K562 (cell line): ENCODE measurements around the gene DISC1. TPM values are rescaled to one million over a fixed set of nuclear protein-coding genes. Genes with fewer than 3 reads are reported as not detected.

Experiments
- FOXP1 ChIP-seq: sonication (generic); formaldehyde crosslinking; IDR thresholded peaks from 2 replicates; pipeline ENCODE4 v1.8.0; 2022; ENCODE audit warnings: mild to moderate bottlenecking, missing genetic modification reagents
- HNRNPUL1 ChIP-seq: fragments of 200-400 bp; formaldehyde crosslinking; IDR thresholded peaks from 2 replicates; pipeline ENCODE4 v1.6.1; 2017; ENCODE audit warnings: low read length
- MYBL2 ChIP-seq, 2 experiments: fragments of 450-650 bp in 1 of 2; sonication (generic) in 1 of 2; formaldehyde crosslinking in 1 of 2; IDR thresholded peaks; 2 replicates each; pipeline versions ENCODE4 v1.6.1 to v1.8.1; 2017 to 2022; ENCODE audit warnings: borderline replicate concordance in 1 of 2, inconsistent platforms in 1 of 2, low read depth in 1 of 2, mild to moderate bottlenecking in 1 of 2, missing genetic modification reagents in 1 of 2, moderate library complexity in 1 of 2
- RAD21 ChIP-seq, 2 experiments: fragments of 250-450 bp in 1 of 2; fragments of 450-650 bp in 1 of 2; sonication (Bioruptor Pico) in 1 of 2; formaldehyde crosslinking in 1 of 2; IDR thresholded peaks in 1 of 2; conservative IDR thresholded peaks in 1 of 2; 2 replicates each; pipeline versions ENCODE4 v1.4.0 to v1.8.0; 2020 to 2022; ENCODE audit warnings: mild to moderate bottlenecking in 2 of 2, moderate library complexity in 1 of 2
- TFAM ChIP-seq: fragments of 250-450 bp; sonication (Bioruptor Pico); conservative IDR thresholded peaks from 2 replicates; pipeline ENCODE4 v1.5.0; 2021; ENCODE audit warnings: mild to moderate bottlenecking, moderate library complexity
- XRCC3 ChIP-seq: fragments of 450-650 bp; IDR thresholded peaks from 2 replicates; pipeline ENCODE4 v1.6.1; 2017; ENCODE audit warnings: mild to moderate bottlenecking, moderate library complexity
- polyA plus RNA-seq, 8 experiments: library from polyadenylated mRNA; depleted of rRNA in 4 of 8; stranded (reverse) in 5 of 8; unstranded in 3 of 8; fragments of >200 nt; fragmentation: Nextera tagmentation in 2 of 8; fragmentation: Illumina TruSeq in 1 of 8; extraction: Ambion mirVana in 2 of 8; extraction: Trizol in 1 of 8; gene quantifications; 2 replicates each; pipeline versions ENCODE4 v1.2.1 to v1.2.3, GENCODE V29; 2011 to 2014; ENCODE audit warnings: inconsistent platforms in 1 of 8, missing spikeins in 1 of 8
- total RNA-seq, 7 experiments: library from RNA; depleted of rRNA in 6 of 7; stranded (reverse); fragments of >200 nt in 6 of 7; fragmentation: Illumina TruSeq in 2 of 7; extraction: Trizol in 2 of 7; gene quantifications; 2 replicates each; pipeline versions ENCODE4 v1.2.1 to v1.2.3, GENCODE V29; 2011 to 2021; ENCODE audit warnings: low replicate concordance in 1 of 7
- TF ChIP-seq, protein P1 (sequence below): sonication (generic); formaldehyde crosslinking; IDR thresholded peaks from 2 replicates; pipeline ENCODE4 v1.8.0; 2022; ENCODE audit warnings: mild to moderate bottlenecking, missing genetic modification reagents
- TF ChIP-seq, protein P2 (sequence below): fragments of 250-450 bp; sonication (Bioruptor Pico); IDR thresholded peaks from 2 replicates; pipeline ENCODE4 v1.5.0; 2021; ENCODE audit warnings: mild to moderate bottlenecking, moderate library complexity
- TF ChIP-seq, protein P3 (sequence below): fragments of 450-650 bp; formaldehyde crosslinking; IDR thresholded peaks from 2 replicates; pipeline ENCODE4 v1.4.0; 2020; ENCODE audit warnings: mild to moderate bottlenecking, moderate library complexity
- TF ChIP-seq, protein P4 (sequence below), 3 experiments: IDR thresholded peaks in 2 of 3; conservative IDR thresholded peaks in 1 of 3; 2 replicates each; pipeline ENCODE4 v1.5.1; 2011 to 2012; ENCODE audit warnings: low read length in 3 of 3, mild to moderate bottlenecking in 3 of 3, control low read depth in 2 of 3, improper control_type of control experiment in 1 of 3, inconsistent platforms in 1 of 3, low read depth in 1 of 3, mixed read lengths in 1 of 3, moderate library complexity in 1 of 3; ENCODE audit not compliant: insufficient read depth in 2 of 3
- TF ChIP-seq, protein P5 (sequence below): IDR thresholded peaks from 2 replicates; pipeline ENCODE4 v1.6.1; 2012; ENCODE audit warnings: low read depth, low read length, improper control_type of control experiment, borderline replicate concordance
- TF ChIP-seq, protein P6 (sequence below): sonication (generic); formaldehyde crosslinking; IDR thresholded peaks from 2 replicates; pipeline ENCODE4 v1.8.0; 2022; ENCODE audit warnings: mild to moderate bottlenecking, missing genetic modification reagents, borderline replicate concordance

Gene DISC1
- total and polyA plus RNA-seq, 9 of the 15 experiments (the other 6 are each of a cell fraction or from before 2014, with no cell fraction given), result 0.01 to 0.11 (median 0.08) TPM; not detected in 1

DNA sequence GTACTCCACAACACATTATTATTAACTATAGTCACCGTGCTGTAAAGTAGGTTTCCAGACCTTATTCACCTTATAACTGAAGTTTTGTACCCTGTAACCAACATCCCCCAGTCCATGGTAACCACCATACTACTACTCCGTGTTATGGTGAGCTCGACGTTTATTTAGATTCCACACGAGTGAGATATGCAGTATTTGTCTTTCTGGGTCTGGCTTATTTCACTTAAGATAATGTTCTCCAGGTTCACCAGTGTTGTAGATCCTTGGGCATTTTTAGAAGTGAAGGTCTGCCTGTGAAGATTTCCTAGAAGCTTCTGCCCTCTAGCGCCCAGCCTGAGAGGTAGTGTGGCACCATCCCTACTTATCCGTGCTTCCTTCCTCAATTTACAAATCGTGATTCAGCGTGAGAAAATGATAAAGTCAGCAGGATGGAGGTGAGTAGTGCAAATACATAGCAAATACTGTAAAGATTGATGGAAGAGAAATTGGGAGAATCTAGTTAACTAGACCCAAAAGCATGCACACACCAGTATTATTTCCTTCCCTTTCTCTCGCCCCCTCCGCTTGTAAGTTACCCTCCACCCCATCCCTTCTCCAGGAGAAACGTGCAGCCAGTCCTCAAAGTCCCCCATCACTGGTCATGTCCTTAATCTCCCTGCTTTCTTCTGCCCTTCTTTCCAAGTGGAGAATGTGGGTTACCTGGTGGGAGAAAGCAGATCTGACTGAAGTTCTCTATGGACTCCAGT is 36.0 kb upstream of the DISC1 start (continued):
- TF ChIP-seq RAD21 (CRISPR knock-in tag; conservative IDR thresholded peaks at IDR 0.05 in 1 of 2, IDR thresholded peaks at IDR 0.05 in 1 of 2) (peak; percentile 68 to 88), HNRNPUL1 (no peak), TFAM (no peak), FOXP1 (no peak), XRCC3 (no peak), MYBL2 (IDR thresholded peaks at IDR 0.05; ENCODE audit: low read depth) (no peak), MYBL2 (CRISPR knock-in tag; IDR thresholded peaks at IDR 0.05; ENCODE audit: borderline replicate concordance) (no peak)
- TF ChIP-seq, protein P1, sequence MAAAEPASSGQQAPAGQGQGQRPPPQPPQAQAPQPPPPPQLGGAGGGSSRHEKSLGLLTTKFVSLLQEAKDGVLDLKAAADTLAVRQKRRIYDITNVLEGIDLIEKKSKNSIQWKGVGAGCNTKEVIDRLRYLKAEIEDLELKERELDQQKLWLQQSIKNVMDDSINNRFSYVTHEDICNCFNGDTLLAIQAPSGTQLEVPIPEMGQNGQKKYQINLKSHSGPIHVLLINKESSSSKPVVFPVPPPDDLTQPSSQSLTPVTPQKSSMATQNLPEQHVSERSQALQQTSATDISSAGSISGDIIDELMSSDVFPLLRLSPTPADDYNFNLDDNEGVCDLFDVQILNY (CRISPR knock-in tag), result no peak
- TF ChIP-seq, protein P2, sequence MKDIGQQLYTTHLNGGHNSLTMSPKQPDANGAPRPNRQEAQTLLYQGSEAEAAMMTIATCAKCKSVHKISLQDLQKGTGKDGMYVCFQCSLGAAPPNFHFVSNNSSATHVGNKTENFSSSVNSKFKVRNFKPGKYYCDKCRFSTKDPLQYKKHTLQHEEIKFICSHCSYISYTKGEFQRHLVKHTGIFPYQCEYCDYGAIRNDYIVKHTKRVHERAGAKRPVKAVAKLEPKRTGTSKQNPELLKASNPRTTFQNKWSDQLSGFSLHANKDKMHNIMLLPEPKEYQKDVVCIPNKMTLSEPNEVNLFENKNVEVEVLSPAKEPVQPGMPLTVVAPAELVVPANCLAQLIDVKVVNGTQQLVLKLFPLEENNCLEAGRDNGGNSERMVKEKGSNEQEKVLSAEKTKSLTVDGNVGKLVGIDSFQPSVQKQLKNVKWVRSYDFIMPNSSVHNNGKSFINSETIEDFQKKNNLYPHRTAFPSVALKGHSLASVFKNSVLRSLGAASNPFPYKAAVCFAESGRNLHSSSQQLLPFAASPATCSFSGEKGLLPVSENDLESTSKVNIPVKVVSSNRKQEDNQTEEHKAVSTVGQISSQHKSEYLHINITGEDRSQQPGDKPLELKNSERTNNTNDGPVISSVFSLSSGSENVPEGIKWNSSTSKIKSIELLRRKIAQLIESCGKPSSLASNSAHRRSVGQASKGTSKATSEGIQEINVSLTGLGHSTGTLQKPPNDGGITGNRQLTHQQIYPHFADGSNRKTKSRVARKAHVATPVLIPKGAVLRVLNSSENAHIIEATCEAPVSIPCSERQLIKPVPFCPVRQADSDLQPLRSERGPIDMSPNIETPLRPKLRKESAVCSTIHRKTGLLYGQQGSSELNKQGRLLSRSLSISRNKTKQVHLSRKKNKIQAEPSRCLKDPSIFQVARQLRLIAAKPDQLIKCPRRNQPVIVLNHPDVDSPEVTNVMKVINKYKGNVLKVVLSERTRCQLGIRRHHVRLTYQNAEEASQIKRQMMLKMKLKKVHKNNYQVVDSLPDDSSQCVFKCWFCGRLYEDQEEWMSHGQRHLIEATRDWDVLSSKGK (CRISPR knock-in tag), result no peak
- TF ChIP-seq, protein P3, sequence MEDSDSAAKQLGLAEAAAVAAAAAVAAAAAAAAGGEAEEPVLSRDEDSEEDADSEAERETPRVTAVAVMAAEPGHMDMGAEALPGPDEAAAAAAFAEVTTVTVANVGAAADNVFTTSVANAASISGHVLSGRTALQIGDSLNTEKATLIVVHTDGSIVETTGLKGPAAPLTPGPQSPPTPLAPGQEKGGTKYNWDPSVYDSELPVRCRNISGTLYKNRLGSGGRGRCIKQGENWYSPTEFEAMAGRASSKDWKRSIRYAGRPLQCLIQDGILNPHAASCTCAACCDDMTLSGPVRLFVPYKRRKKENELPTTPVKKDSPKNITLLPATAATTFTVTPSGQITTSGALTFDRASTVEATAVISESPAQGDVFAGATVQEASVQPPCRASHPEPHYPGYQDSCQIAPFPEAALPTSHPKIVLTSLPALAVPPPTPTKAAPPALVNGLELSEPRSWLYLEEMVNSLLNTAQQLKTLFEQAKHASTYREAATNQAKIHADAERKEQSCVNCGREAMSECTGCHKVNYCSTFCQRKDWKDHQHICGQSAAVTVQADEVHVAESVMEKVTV (CRISPR knock-in tag), result peak; percentile 59; the same call in 1 of the 2 replicates
- TF ChIP-seq, protein P4, sequence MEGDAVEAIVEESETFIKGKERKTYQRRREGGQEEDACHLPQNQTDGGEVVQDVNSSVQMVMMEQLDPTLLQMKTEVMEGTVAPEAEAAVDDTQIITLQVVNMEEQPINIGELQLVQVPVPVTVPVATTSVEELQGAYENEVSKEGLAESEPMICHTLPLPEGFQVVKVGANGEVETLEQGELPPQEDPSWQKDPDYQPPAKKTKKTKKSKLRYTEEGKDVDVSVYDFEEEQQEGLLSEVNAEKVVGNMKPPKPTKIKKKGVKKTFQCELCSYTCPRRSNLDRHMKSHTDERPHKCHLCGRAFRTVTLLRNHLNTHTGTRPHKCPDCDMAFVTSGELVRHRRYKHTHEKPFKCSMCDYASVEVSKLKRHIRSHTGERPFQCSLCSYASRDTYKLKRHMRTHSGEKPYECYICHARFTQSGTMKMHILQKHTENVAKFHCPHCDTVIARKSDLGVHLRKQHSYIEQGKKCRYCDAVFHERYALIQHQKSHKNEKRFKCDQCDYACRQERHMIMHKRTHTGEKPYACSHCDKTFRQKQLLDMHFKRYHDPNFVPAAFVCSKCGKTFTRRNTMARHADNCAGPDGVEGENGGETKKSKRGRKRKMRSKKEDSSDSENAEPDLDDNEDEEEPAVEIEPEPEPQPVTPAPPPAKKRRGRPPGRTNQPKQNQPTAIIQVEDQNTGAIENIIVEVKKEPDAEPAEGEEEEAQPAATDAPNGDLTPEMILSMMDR (IDR thresholded peaks at IDR 0.05 in 2 of 3, conservative IDR thresholded peaks at IDR 0.05 in 1 of 3; ENCODE audit: insufficient read depth in 2 of 3, low read depth in 1 of 3, low read length in 3 of 3), result peak; percentile 67 to 88 (median 81)
- TF ChIP-seq, protein P5, sequence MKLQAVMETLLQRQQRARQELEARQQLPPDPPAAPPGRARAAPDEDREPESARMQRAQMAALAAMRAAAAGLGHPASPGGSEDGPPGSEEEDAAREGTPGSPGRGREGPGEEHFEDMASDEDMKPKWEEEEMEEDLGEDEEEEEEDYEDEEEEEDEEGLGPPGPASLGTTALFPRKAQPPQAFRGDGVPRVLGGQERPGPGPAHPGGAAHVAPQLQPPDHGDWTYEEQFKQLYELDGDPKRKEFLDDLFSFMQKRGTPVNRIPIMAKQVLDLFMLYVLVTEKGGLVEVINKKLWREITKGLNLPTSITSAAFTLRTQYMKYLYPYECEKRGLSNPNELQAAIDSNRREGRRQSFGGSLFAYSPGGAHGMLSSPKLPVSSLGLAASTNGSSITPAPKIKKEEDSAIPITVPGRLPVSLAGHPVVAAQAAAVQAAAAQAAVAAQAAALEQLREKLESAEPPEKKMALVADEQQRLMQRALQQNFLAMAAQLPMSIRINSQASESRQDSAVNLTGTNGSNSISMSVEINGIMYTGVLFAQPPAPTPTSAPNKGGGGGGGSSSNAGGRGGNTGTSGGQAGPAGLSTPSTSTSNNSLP, result no peak
- TF ChIP-seq, protein P6, sequence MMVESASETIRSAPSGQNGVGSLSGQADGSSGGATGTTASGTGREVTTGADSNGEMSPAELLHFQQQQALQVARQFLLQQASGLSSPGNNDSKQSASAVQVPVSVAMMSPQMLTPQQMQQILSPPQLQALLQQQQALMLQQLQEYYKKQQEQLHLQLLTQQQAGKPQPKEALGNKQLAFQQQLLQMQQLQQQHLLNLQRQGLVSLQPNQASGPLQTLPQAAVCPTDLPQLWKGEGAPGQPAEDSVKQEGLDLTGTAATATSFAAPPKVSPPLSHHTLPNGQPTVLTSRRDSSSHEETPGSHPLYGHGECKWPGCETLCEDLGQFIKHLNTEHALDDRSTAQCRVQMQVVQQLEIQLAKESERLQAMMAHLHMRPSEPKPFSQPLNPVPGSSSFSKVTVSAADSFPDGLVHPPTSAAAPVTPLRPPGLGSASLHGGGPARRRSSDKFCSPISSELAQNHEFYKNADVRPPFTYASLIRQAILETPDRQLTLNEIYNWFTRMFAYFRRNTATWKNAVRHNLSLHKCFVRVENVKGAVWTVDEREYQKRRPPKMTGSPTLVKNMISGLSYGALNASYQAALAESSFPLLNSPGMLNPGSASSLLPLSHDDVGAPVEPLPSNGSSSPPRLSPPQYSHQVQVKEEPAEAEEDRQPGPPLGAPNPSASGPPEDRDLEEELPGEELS, result no peak
